Caki2 (cell line): Measurements from ENCODE around the gene CNNM4. TPM values are rescaled to one million over a fixed set of nuclear protein-coding genes. Genes with fewer than 3 reads are reported as not detected.
A peak's percentile ranks its signal among the peaks of the same experiment; 100 is the strongest.

ENCODE experiments used
- DNase-seq: peaks from one replicate; pipeline ENCODE4 v3.0.0-alpha.2; 2015; ENCODE audit warnings: low read depth
- in situ Hi-C: cut with HindIII; loops from 2 replicates; pipeline ENCODE4 v1.10.0; 2016; ENCODE audit warnings: low sequenced_read_pairs, low pct_unique_long_range_greater_than_20kb, mixed read lengths
- total RNA-seq: library from RNA; depleted of rRNA; stranded (reverse); fragments of >200 nt; shearing (Covaris generic); gene quantifications from 2 replicates; pipeline ENCODE4 v1.2.3, GENCODE V29; 2014; ENCODE audit warnings: low replicate concordance

The CNNM4 gene
- total RNA-seq, 1 experiment from 2014 or later, result 23.5 TPM

DNA sequence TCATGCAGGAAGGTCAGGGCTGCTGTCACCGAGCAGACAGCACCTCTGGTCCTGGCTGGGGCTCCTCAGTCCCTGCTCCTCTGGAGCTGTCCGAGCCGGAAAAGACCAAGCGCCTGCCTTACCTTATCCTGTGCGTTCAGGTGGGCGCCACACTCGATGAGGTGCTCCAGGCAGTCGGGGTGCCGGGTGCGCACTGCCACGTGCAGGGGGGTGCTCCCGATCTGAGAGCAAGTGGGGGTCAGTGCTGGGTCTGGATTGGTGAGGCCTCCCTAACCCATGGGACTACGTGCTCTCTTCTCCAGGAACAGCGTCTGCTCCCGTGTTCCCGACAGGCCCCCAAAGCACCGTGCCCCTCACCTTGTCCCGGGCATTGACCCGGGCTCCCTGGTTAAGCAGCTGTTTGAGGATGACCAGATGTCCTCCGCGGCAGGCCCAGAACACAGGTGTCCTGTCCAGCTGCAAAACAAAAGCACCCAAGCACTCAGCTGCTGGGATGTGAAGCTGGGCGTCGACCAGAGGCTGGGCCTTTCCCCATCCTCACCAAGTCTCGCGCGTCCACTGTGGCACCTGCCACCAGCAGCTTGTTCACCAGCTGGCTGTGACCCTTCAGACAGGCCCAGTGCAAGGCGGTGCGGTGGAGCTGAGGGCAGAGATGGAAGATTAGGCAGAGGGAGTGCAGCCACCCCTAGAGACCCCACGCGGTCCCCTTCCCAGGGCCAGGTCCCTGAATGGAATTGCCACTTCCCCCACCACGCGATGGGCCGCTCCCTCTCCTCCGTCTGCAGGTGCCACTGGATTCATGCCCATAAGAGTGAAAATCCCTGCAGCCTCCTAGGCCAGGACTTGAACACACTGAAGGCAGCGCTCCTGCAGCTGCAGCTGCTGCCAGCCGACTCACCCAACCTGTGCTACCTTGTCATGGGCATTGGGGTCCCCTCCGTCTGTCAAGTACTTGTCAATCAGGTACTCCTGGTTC, 79.5 kb downstream of the CNNM4 start:
- DNase-seq, result no peak
- in situ Hi-C loops, result no loop called here

DNA sequence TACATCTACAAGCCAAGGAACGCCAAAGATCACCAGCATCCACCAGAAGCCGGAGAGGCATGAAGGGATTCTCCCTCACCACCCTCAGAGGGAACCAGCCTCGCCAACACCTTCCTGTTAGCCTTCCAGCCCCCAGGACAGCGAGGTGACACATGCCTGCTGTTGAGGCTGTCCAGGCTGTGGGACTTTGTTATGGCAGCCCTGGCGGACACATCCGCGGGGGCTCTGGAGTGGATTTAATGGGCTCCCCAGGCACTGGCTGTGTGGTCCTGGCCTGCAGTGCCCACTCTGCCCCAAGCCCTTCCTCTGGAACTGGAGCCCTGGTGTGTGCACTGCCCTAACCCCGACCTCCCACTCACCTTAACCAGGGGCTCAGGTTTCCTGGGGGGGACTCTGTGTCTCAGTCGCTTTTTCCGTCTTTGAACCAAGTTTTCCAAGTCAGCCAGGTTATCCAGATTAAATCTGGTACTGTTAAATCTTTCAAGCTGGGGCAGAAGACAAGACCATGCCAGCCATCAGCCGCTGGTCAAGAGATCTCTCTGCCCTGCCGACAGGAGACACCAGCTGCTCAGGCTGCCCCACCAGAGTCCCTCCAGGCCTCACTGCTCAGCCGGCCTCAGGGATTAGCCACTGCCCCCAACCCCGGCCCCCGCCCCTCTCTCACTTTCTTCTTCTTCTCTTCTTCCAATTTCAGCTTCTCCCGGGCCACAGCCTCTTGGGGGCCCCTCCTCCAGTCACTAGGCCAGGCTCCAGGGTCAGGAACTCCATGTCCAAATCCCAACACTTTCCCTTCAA, 81.2 kb downstream of the CNNM4 start:
- in situ Hi-C loops, result no loop called here
- no peak for DNase-seq

DNA sequence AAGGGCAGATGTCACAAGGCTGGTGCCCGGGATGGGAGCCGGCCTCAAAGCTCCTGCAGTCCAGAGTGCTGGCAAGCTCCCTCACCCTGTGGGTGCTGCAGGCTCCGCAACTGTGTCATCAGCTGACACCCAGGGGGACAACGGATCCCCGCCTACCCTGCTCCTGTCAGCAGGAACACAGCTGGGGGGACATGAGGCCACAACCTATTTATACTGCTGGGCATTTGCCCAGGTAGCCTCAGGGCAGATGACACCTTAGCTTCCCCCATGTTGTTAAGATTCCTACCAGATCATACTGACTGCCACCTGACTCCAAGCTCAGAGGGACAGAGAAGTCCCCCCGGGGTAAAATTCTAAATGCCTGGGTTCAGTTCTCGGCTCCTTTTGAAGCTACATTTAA, 81.9 kb downstream of the CNNM4 start:
- in situ Hi-C loops, result no loop called here

DNA sequence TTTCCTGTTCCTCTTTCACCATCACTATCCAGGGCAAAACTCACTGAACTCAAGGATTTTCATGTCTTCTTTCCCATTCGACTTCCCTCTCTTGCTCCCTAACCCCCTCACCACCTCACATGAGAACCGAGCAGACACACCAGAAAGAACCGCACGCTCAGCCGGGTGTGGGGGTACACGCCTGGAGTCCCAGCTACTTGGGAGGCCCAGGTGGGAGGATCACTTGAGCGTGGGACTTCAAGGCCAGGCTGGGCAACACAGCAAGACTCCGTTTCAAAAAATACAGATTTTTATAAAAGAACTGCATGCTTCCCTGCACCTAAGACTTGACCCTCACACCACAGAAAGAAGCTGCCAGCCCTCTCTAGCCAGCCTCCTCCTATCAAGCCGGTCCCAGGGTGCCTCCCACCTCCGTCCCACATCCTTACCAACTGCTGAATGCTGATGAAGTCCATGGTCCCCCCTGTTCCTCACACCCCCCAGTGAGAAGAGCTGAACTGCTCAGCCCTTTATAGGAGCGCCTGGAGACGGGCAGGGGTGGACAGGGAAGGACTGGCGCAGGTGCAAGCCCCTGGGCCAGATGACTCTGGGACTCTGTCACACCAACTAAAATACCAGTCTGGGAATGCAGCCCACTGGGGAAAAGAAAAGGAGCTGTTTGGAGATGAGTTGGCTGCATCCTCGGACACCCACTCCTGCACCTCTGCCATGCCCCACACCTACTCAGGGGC, 83.0 kb downstream of the CNNM4 start, which contains the start of gene ANKRD23:
TSS of gene ANKRD23 (minus strand) at position 484 of the 731 bp plus-strand sequence. CDS start at position 455, 29 bp downstream.
- DNase-seq, result no peak
- in situ Hi-C loops, result no loop called here

More for the DNA sequence above, 81.9 kb downstream of the CNNM4 start:
- no peak for DNase-seq

DNA sequence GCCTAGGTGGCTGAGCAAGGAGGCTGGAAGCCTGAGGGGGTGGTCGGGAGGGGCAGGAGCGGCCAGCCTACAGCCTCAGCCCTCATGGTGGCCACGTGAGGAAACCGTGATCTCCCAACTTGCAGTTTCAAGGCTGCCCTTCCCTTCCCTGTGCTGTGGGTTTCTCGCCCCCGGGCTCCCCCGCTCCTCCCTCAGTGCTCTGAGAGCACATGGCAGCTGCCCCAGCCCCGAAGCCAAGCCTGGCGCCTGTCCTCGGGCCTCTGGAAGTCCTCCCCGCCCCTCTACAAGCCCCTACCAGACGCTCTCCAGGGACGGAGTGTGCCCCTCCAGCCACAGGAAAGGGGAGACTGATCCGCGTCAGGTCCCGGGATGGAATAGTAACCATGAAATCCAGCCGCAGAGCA, 83.7 kb downstream of the CNNM4 start:
- in situ Hi-C loops, result no loop called here
- no peak for DNase-seq

DNA sequence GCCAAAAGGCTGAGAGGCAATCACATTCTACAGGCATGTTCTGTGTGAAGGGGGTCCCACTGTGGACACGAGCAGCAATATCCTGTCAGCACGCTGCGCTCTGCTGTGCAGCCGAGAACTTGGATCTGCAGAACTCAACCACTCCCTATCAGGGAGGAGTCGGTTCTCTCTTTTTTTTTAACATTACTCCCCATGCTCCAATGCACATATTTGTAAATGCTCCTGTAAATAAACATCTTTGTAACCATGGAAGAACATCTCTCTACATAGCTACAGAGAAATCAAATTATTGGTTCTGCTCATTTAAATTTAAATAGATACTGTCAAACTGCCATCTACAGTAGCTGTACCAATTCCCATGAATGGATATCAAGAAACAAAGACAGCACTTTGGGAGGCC, 86.1 kb downstream of the CNNM4 start:
- in situ Hi-C loops, result no loop called here
- DNase-seq, result no peak

DNA sequence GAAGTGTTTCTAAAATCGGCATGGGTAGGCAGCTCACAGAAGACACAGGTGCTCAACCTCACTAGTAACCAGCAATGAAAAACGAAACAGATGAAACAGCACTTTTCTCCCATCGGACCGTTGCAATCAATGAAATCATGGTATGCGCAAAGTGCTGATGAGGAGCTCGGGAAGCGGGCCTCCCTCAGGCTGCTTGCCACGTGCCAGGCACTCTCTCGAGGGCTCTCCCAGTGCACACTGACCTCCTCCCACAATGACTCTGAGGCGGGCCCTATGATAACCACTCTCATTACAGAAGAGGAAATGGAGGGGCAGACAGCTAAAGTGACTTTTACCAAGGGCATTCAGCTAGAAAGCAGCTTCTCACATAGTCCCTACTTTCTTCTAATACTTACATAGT, 86.9 kb downstream of the CNNM4 start:
- in situ Hi-C loops, result no loop called here
- DNase-seq, result no peak

DNA sequence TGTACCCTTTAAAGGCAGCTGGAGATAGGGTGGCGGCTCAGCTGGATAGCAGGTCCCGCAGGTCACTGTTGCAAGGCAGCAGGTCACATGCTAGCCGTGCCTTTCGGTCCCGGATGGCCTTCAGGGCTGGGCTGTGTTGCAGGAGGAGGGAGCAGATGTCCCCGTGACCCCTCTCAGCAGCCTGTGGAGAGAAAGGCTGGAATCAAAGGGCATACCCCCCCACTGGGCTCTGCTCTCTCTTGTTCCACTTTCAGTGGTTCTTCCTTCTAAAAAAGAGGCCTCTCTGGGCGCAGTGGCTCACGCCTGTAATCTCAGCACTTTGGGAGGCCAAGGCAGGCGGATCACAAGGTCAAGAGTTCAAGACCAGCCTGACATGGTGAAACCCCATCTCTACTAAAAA, 87.6 kb downstream of the CNNM4 start:
- in situ Hi-C loops, result no loop called here
- DNase-seq, result no peak

DNA sequence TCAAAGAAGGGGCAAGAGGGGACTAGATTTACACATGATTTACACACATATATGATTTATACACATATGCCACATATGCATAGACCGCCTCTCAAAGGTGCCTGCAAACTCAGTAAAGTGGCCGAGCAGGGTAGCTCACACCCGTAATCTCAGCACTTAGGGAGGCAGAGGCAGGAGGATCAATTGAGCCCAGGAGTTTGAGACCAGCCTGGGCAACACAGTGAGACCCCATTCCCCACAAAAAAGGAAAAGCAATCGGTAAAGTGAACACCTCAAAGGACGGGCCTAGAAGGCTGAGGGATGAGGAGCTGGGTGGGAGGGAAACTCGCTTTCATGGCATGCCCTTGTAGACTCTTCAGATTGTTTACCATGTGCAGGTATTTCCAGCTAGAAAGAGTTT, 92.0 kb downstream of the CNNM4 start:
- in situ Hi-C loops, result no loop called here
- DNase-seq, result no peak

DNA sequence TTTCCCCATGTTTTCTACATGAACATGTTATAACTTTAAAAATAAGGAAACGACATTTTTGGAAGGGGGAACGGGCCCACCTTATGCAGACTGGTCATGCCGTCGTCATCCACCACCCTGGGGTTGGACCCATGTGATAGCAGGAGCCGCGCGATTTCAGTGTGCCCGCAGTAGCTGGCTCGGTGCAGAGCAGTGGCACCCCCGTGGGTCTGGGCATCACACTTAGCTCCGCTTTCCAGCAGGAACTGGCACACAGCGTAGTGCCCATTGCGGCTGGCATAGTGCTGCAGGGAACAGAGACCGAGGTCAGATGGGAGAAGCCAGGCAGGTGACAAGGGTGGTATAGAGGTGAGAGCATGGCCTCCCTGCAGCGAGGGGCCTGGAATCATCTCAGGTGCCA, 92.6 kb downstream of the CNNM4 start:
- no peak for DNase-seq
- in situ Hi-C loops, result no loop called here

DNA sequence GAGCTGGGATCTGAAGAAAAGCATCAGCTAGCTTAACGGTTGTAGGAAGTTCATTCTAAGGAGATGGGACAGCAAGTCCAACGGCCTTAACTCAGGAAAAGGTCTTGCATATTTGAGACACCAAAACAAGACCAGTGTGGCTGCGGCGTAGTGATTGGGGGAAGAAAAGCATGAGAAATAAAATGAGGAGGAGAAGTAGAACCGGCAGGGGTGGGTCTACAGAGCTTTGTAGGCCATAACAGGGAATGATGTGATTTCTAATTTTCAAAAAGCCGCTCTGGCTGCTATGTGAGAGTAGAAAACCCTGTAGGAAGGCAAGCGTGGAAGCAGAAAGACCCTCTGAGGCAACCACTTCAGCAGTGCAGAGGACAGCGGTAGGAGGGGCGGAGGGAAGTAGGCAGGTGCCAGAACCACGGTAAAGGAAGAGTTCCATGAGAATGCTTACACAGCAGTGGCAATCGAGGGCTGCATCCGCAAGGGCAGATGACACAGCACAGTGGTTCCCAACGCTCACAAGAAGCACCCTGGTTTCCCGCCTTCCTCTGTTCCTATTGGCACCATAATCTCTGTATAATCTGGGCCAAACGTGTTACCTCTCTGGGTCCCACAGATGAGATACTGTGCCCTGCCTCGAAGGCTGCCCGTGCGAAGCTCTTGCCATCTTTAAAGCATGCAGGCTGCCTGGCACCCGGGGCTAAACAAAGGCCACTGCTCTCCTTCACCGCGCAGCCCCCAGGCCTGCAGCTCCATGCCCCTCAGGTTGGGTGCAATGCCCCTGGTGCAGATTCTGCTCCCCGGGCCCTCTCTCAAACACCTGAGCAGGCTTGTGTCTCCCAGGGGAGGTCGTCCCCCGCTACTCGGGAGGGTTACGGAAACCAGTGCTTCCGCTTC, 96.3 kb downstream of the CNNM4 start:
- in situ Hi-C loops, result no loop called here
- peak; percentile 51 for DNase-seq

DNA sequence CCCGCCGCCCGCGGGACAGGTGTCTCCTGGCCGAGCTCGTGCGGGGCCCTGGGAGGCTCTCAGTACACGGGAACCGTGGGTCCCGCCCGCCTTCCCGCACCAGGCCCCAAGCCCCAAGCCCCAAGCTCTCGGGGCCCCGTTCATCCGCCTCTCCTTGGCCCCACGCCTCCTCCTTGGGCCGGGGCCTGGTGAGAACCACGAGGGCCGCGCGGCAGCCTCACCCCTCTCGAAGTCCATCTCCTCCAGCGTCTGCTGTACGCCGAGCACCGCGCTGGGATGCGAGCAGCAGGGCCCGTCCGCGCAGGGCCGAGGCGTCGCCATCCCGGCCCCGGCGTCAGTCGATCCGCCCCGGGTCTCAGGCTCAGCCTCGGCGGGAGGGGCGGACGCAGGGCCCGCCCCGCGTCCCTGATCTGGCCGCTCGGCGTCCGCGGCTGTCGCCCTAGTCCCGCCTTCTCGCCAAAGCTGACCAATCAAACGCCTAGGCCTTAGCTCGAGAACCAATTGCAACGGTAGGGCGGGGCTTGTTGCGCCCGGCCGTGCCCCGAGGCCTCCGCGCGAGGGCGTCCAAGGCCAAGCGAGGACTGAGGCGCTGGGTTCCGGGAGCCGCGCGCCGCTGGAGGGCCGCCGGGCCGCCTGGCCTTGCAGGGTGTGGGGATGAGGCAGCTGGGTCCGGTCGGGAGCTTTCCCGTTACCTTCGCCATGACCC, 97.1 kb downstream of the CNNM4 start, which contains the start of gene ANKRD39:
TSS of gene ANKRD39 (minus strand) at position 350 of the 706 bp plus-strand sequence. CDS start at position 321, 29 bp downstream.
- DNase-seq, result peak; percentile 98
- in situ Hi-C loops, result no loop called here

DNA sequence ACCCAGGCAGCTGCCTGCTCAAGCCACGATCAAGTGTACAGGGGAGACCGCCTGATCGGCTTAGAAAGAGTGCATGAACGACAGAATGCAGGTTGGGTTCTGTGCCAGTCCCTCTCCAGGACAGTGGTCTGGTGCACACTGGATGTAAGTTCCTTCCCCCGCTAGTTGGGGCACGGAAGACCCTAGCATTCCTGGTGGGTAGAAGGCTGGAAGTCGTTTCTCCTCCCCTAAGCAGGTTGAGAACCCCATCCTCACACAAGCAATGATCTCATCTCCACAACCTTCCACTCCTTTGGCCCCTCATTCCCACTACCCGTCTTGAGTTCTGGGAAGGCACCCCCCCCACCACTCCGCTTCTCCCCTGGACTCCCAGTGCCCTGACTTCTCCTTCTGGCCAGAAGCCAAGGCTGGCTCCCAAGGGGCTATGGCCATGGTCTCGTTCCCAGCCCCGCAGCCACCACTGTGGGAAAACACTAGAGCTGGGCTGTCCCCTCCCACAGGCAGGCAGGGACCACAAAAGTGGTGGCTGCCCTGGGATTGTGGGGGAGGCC, 98.5 kb downstream of the CNNM4 start:
- DNase-seq, result no peak
- in situ Hi-C loops, result no loop called here

DNA sequence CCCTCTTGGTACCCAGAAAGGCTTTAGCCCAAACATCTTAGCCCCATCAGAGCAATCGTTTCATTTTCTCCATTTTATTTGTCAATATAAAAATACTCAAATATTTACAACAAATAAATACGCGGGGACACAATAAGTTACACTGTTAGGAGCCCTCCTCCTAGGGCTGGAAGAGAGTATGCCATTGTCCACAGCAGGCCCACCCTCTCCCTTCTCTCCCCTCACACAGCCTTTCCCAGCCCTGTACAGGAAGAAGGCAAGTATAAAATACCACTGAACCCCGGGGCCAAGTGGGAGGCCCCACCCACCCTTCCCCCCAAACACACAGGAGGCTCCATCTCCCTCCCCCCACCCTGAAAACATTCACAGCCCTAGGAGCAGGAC, 99.0 kb downstream of the CNNM4 start:
- DNase-seq, result no peak
- in situ Hi-C loops, result no loop called here

DNA sequence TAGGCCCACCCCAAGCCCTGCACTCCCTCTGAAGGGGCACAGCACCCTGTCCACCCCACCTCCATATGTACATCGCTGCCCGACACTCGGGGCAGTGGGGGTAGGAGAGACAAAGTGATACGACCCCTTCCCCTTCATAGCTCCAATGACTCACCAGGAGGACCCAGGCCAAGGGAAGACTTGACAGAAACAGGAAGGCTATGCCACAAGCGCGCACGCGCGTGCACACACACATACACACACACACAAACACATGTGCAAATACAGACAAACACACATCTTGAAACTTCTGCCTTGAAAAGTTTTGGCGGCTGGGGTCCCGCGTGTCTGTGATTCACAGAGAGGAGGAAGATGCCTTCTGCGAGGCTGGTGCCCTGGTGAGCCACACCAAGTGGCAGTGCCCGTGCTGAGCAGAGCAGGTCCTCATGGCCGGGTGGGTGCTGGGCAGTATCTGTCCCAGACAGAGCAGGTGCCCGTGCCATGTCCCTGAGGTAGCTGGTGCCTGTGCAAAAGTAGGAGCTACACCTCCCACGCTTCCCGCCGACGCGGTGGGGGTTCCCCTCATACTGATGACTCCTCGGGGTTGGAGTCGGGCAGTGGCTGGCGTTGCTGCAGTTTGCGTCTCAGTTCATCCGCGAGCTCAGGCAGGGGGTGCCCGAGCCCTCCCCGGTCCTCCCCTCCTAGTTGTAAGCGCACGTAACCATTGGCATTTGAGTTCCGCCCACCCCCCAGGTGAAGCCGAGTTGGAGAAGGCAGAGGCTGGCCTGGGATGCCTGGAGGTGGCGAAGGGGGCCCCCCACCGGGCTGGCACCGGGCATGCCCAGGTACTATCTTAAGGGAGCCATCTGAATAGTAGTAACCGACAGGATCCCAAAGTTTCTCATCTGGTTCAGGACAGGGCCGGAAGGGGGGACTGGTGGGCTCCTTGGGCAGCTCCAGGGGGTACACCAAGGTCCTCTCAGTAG, 99.6 kb downstream of the CNNM4 start:
- no peak for DNase-seq
- in situ Hi-C loops, result no loop called here

DNA sequence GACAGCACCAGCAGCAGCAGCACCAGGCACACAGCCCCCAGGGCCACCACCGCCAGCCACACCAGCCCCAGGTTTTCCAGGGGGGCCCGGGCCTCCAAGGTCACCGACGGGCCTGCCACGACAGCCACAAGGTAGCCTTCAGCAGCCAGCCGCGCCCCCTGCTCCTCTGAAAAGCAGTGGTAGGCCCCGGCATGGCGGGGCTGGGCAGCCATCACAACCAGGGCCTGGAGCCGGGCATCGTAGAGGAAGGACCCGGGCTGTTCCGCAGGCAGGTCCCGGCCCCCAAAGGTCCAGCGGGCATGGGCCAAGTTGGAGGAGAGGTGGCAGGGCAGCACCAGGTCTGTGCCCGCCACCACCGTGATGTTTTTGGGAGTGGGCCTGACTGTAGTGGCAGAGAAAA, 100.4 kb downstream of the CNNM4 start:
- in situ Hi-C loops, result no loop called here
- DNase-seq, result no peak
